H9 (cell line): Measurements from ENCODE around the gene LAMB1. TPM values are rescaled to one million over a fixed set of nuclear protein-coding genes. Genes with fewer than 3 reads are reported as not detected.

ENCODE experiments used
- DNase-seq: peaks from one replicate; pipeline ENCODE4 v3.0.0-alpha.2; 2017
- H2AFZ ChIP-seq: one replicate; pipeline ENCODE4 v1.6.1; 2013; ENCODE audit warnings: mild to moderate bottlenecking, low read length, control low read depth, moderate library complexity
- H2AK5ac ChIP-seq: 2 replicates; pipeline ENCODE4 v1.6.1; 2013; ENCODE audit warnings: low read length, control low read depth, mixed read lengths; ENCODE audit not compliant: insufficient read length
- H2BK120ac ChIP-seq: one replicate; pipeline ENCODE4 v1.6.1; 2013; ENCODE audit warnings: low read depth, mild to moderate bottlenecking, low read length, control low read depth, inconsistent platforms; ENCODE audit not compliant: poor library complexity, severe bottlenecking
- H2BK12ac ChIP-seq: 2 replicates; pipeline ENCODE4 v1.6.1; 2013; ENCODE audit warnings: low read length, control low read depth, mixed read lengths, low read depth; ENCODE audit not compliant: insufficient read length
- H2BK15ac ChIP-seq: 2 replicates; pipeline ENCODE4 v1.6.1; 2013; ENCODE audit warnings: low read depth, low read length, control low read depth
- H2BK20ac ChIP-seq: one replicate; pipeline ENCODE4 v1.6.1; 2013; ENCODE audit warnings: low read depth, mild to moderate bottlenecking, low read length, control low read depth, inconsistent platforms; ENCODE audit not compliant: poor library complexity, severe bottlenecking
- H2BK5ac ChIP-seq: 2 replicates; pipeline ENCODE4 v1.6.1; 2013; ENCODE audit warnings: low read length, control low read depth, mixed read lengths; ENCODE audit not compliant: insufficient read length
- H3K14ac ChIP-seq: 2 replicates; pipeline ENCODE4 v1.6.1; 2013; ENCODE audit warnings: low read length, control low read depth; ENCODE audit not compliant: insufficient read depth
- H3K18ac ChIP-seq: 2 replicates; pipeline ENCODE4 v1.6.1; 2013; ENCODE audit warnings: low read depth, mild to moderate bottlenecking, mixed read lengths, low read length, control low read depth; ENCODE audit not compliant: insufficient read length
- H3K23ac ChIP-seq: 2 replicates; pipeline ENCODE4 v1.6.1; 2013; ENCODE audit warnings: low read length, control low read depth, mixed read lengths, low read depth; ENCODE audit not compliant: insufficient read length
- H3K23me2 ChIP-seq: 2 replicates; pipeline ENCODE4 v1.6.1; 2013; ENCODE audit warnings: low read depth, mild to moderate bottlenecking, mixed read lengths, low read length, control low read depth; ENCODE audit not compliant: insufficient read length, poor library complexity, severe bottlenecking
- H3K27ac ChIP-seq: 2 replicates; pipeline ENCODE4 v1.5.1; 2013; ENCODE audit warnings: low read length, control low read depth, mixed read lengths, low read depth; ENCODE audit not compliant: insufficient read length
- H3K27me3 ChIP-seq: 2 replicates; pipeline ENCODE4 v1.6.1; 2013; ENCODE audit warnings: low read length, control low read depth, inconsistent platforms; ENCODE audit not compliant: insufficient read depth
- H3K4ac ChIP-seq: 2 replicates; pipeline ENCODE4 v1.6.1; 2013; ENCODE audit warnings: low read depth, mild to moderate bottlenecking, control low read depth, inconsistent platforms, low read length, moderate library complexity
- H3K4me1 ChIP-seq: 2 replicates; pipeline ENCODE4 v1.6.1; 2013; ENCODE audit warnings: low read length, control low read depth, inconsistent platforms; ENCODE audit not compliant: insufficient read depth
- H3K4me2 ChIP-seq: 2 replicates; pipeline ENCODE4 v1.6.1; 2013; ENCODE audit warnings: low read length, control low read depth, mixed read lengths; ENCODE audit not compliant: insufficient read length, insufficient read depth
- H3K56ac ChIP-seq: 2 replicates; pipeline ENCODE4 v1.6.1; 2013; ENCODE audit warnings: low read depth, mild to moderate bottlenecking, mixed read lengths, low read length, control low read depth; ENCODE audit not compliant: insufficient read length
- H3K79me1 ChIP-seq: 2 replicates; pipeline ENCODE4 v1.6.1; 2013; ENCODE audit warnings: low read depth, mild to moderate bottlenecking, moderate library complexity, low read length, control low read depth, inconsistent platforms; ENCODE audit not compliant: insufficient read depth, poor library complexity, severe bottlenecking
- H3K79me2 ChIP-seq: 2 replicates; pipeline ENCODE4 v1.6.1; 2013; ENCODE audit warnings: low read length, control low read depth, inconsistent platforms; ENCODE audit not compliant: insufficient read depth
- H3K9ac ChIP-seq: 2 replicates; pipeline ENCODE4 v1.6.1; 2013; ENCODE audit warnings: low read length, control low read depth, mixed read lengths; ENCODE audit not compliant: insufficient read length; ENCODE audit errors: extremely low read depth
- H3K9me3 ChIP-seq: one replicate; pipeline ENCODE4 v1.6.1; 2013; ENCODE audit warnings: low read depth, low read length, inconsistent platforms; ENCODE audit not compliant: control insufficient read depth
- H3T11ph ChIP-seq: one replicate; pipeline ENCODE4 v1.6.1; 2013; ENCODE audit warnings: mild to moderate bottlenecking, low read length, control low read depth, inconsistent platforms
- H4K20me1 ChIP-seq: one replicate; pipeline ENCODE4 v1.6.1; 2013; ENCODE audit not compliant: control insufficient read depth, insufficient read length, insufficient read depth
- H4K5ac ChIP-seq: 2 replicates; pipeline ENCODE4 v1.6.1; 2013; ENCODE audit warnings: low read depth, mild to moderate bottlenecking, mixed read lengths, low read length, control low read depth; ENCODE audit not compliant: insufficient read length
- H4K8ac ChIP-seq: replicated peaks from 2 replicates; pipeline ENCODE4 v1.6.1; 2013; ENCODE audit warnings: low read length, control low read depth, mixed read lengths, low read depth; ENCODE audit not compliant: insufficient read length
- H4K91ac ChIP-seq: 2 replicates; pipeline ENCODE4 v1.6.1; 2013; ENCODE audit warnings: low read depth, mild to moderate bottlenecking, moderate library complexity, mixed read lengths, low read length, control low read depth; ENCODE audit not compliant: insufficient read length
- H3K27ac Mint-ChIP-seq, 3 experiments: 2 replicates in 2 of 3; 3 replicates in 1 of 3; pipeline ENCODE4 v1.8.0; 2020 to 2021; ENCODE audit warnings: mixed read lengths in 3 of 3, mild to moderate bottlenecking in 1 of 3, moderate library complexity in 1 of 3
- H3K27me3 Mint-ChIP-seq: 2 replicates; pipeline ENCODE4 v1.8.0; 2021; ENCODE audit warnings: low read depth, mild to moderate bottlenecking, moderate library complexity, mixed read lengths
- H3K36me3 Mint-ChIP-seq, 3 experiments: 2 replicates in 2 of 3; 3 replicates in 1 of 3; pipeline ENCODE4 v1.8.0; 2020 to 2021; ENCODE audit warnings: low read depth in 3 of 3, mixed read lengths in 3 of 3; ENCODE audit not compliant: insufficient read depth in 1 of 3
- H3K4me1 Mint-ChIP-seq, 2 experiments: 2 replicates each; pipeline ENCODE4 v1.8.0; 2020; ENCODE audit warnings: mixed read lengths in 2 of 2
- H3K4me3 Mint-ChIP-seq, 2 experiments: 2 replicates in 1 of 2; 3 replicates in 1 of 2; pipeline ENCODE4 v1.8.0; 2020 to 2021; ENCODE audit warnings: mild to moderate bottlenecking in 2 of 2, mixed read lengths in 2 of 2, moderate library complexity in 1 of 2
- H3K9me3 Mint-ChIP-seq, 2 experiments: 2 replicates in 1 of 2; 3 replicates in 1 of 2; pipeline ENCODE4 v1.8.0; 2020; ENCODE audit warnings: mild to moderate bottlenecking in 2 of 2, mixed read lengths in 2 of 2, moderate library complexity in 1 of 2
- CTCF ChIP-seq: fragments of 200-600 bp; sonication (generic); conservative IDR thresholded peaks from 3 replicates; pipeline ENCODE4 v1.8.0; 2021; ENCODE audit warnings: antibody characterized with exemption, mild to moderate bottlenecking
- WGBS: extraction: QIAGEN DNeasy Blood & Tissue Kit; methylation state at CpG from one replicate; pipeline ENCODE4 v1.1.7; 2013; ENCODE audit warnings: missing lambda C conversion rate, low lambda C conversion rate, mixed read lengths; ENCODE audit not compliant: insufficient read length; ENCODE audit errors: extremely low coverage; 5-methylcytosine and 5-hydroxymethylcytosine counted together
- total RNA-seq: library from RNA; stranded (reverse); gene quantifications from 2 replicates; pipeline ENCODE4 v1.2.1, GENCODE V29; 2021

LAMB1 gene
- total RNA-seq, 1 experiment from 2014 or later: 75.8 TPM

GRCh38 chr7:107884066-107884818, 118.7 kb downstream of the LAMB1 start:
- H3K27me3 ChIP-seq: no peaks in the 10 kb centered on the region
- H3K79me1 ChIP-seq: no peaks in the 10 kb centered on the region
- H4K20me1 ChIP-seq: no peaks in the 10 kb centered on the region
- H2BK15ac ChIP-seq: no peak overlapping the region
- no peaks in the 10 kb centered on the region for H3K36me3 Mint-ChIP-seq
- peaks cover 0 to 3% of the 10 kb centered on the region in 2 experiments; a peak in 1 of 4 replicates for H3K4me1 Mint-ChIP-seq
- no peak overlapping the region for H3K23ac ChIP-seq
- H2BK5ac ChIP-seq: no peak overlapping the region
- H2AK5ac ChIP-seq: no peak overlapping the region
- H3K9me3 ChIP-seq: no peaks in the 10 kb centered on the region
- no peak overlapping the region for H3K4me2 ChIP-seq
- no peak overlapping the region for H3K18ac ChIP-seq
- H3K27me3 Mint-ChIP-seq: peaks cover 12% of the 10 kb centered on the region
- no peak overlapping the region for H2BK20ac ChIP-seq
- H2AFZ ChIP-seq: no peak overlapping the region
- H4K8ac ChIP-seq: no peak overlapping the region
- H3T11ph ChIP-seq: no peak overlapping the region
- peak overlapping the region in 1 of 3 experiments; percentile 46; a peak in 1 of 7 replicates for H3K27ac Mint-ChIP-seq
- peaks cover 0 to 7% of the 10 kb centered on the region in 2 experiments; a peak in 1 of 5 replicates for H3K9me3 Mint-ChIP-seq
- no peak overlapping the region for H3K4me3 Mint-ChIP-seq
- no peak overlapping the region for H3K27ac ChIP-seq
- WGBS: no CpG with 5 or more reads among the region's 6 CpGs
- H3K79me2 ChIP-seq: no peaks in the 10 kb centered on the region
- H3K4ac ChIP-seq: no peak overlapping the region
- no peak overlapping the region for H3K9ac ChIP-seq
- H4K5ac ChIP-seq: no peak overlapping the region
- no peak for TF ChIP-seq CTCF
- DNase-seq: no peak
- no peaks in the 10 kb centered on the region for H3K4me1 ChIP-seq
- no peak overlapping the region for H3K14ac ChIP-seq
- H3K23me2 ChIP-seq: no peaks in the 10 kb centered on the region
- no peak overlapping the region for H3K56ac ChIP-seq
- no peak overlapping the region for H2BK12ac ChIP-seq
- no peak overlapping the region for H4K91ac ChIP-seq
- no peak overlapping the region for H2BK120ac ChIP-seq
